ENCODE results near the gene CNTNAP5.

DNA sequence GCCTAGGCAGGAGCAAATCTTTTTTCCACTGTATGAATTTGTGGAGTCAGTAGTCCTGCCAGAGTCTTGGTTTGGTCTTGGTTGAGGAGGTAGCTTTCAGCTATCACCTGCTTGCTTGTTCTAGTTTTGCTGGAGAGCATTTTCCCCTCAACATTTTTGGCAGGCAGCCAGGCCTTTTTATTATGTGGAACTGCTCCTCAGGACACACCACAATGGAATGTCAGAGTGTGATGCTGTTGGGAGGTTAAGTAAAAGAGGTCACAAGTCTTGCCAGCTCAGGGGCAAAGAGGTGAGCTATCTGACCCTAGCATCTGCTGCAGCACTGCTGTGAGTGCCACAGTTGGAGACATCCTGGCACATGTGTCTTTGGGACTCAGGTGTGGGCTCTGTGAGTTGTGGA is 258.0 kb downstream of the CNTNAP5 start:
- no peak for TF ChIP-seq MYC (CRISPR knock-in tag; IDR thresholded peaks at IDR 0.05; ENCODE audit: borderline replicate concordance)
- TF ChIP-seq RNF219 (CRISPR knock-in tag; IDR thresholded peaks at IDR 0.05), result no peak
- TF ChIP-seq CCAR2 (optimal IDR thresholded peaks at IDR 0.05; ENCODE audit: low read depth, low read length), result no peak
- TF ChIP-seq SP1 (IDR thresholded peaks at IDR 0.05), result no peak
- TF ChIP-seq SP1 (CRISPR knock-in tag; IDR thresholded peaks at IDR 0.05), result no peak
- no peak for TF ChIP-seq ZNF24 (IDR thresholded peaks at IDR 0.05)
- TF ChIP-seq RELA (CRISPR knock-in tag; IDR thresholded peaks at IDR 0.05), result no peak
- TF ChIP-seq SMC3 (IDR thresholded peaks at IDR 0.05; ENCODE audit: low read length), result no peak
- TF ChIP-seq SIN3B (IDR thresholded peaks at IDR 0.05; ENCODE audit: low read length), result no peak
- no peak for TF ChIP-seq RFX1 (IDR thresholded peaks at IDR 0.05)
- TF ChIP-seq, protein P1, sequence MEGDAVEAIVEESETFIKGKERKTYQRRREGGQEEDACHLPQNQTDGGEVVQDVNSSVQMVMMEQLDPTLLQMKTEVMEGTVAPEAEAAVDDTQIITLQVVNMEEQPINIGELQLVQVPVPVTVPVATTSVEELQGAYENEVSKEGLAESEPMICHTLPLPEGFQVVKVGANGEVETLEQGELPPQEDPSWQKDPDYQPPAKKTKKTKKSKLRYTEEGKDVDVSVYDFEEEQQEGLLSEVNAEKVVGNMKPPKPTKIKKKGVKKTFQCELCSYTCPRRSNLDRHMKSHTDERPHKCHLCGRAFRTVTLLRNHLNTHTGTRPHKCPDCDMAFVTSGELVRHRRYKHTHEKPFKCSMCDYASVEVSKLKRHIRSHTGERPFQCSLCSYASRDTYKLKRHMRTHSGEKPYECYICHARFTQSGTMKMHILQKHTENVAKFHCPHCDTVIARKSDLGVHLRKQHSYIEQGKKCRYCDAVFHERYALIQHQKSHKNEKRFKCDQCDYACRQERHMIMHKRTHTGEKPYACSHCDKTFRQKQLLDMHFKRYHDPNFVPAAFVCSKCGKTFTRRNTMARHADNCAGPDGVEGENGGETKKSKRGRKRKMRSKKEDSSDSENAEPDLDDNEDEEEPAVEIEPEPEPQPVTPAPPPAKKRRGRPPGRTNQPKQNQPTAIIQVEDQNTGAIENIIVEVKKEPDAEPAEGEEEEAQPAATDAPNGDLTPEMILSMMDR (CRISPR knock-in tag; IDR thresholded peaks at IDR 0.05), result no peak
- TF ChIP-seq BCL6 (CRISPR knock-in tag; IDR thresholded peaks at IDR 0.05), result no peak
- TF ChIP-seq SIN3A (IDR thresholded peaks at IDR 0.05; ENCODE audit: borderline replicate concordance, low read depth, low read length), result no peak
- TF ChIP-seq, protein P2, sequence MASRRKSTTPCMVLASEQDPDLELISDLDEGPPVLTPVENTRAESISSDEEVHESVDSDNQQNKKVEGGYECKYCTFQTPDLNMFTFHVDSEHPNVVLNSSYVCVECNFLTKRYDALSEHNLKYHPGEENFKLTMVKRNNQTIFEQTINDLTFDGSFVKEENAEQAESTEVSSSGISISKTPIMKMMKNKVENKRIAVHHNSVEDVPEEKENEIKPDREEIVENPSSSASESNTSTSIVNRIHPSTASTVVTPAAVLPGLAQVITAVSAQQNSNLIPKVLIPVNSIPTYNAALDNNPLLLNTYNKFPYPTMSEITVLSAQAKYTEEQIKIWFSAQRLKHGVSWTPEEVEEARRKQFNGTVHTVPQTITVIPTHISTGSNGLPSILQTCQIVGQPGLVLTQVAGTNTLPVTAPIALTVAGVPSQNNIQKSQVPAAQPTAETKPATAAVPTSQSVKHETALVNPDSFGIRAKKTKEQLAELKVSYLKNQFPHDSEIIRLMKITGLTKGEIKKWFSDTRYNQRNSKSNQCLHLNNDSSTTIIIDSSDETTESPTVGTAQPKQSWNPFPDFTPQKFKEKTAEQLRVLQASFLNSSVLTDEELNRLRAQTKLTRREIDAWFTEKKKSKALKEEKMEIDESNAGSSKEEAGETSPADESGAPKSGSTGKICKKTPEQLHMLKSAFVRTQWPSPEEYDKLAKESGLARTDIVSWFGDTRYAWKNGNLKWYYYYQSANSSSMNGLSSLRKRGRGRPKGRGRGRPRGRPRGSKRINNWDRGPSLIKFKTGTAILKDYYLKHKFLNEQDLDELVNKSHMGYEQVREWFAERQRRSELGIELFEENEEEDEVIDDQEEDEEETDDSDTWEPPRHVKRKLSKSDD (CRISPR knock-in tag; IDR thresholded peaks at IDR 0.05; ENCODE audit: low read depth), result no peak
- no peak for TF ChIP-seq TEAD2 (CRISPR knock-in tag; IDR thresholded peaks at IDR 0.05)
